Neuronal stem cell (in vitro differentiated cells): ENCODE data around the gene ZNF142.

Experiments
- DNase-seq: peaks from one replicate; pipeline ENCODE4 v3.0.0-alpha.2; 2013; ENCODE audit warnings: low spot score
- H2AFZ ChIP-seq: one replicate; pipeline ENCODE4 v1.6.1; 2013; ENCODE audit warnings: mild to moderate bottlenecking, low read length, inconsistent platforms
- H2AK5ac ChIP-seq: 2 replicates; pipeline ENCODE4 v1.6.1; 2013; ENCODE audit warnings: low read depth, mild to moderate bottlenecking, inconsistent platforms, low read length, moderate library complexity, mixed read lengths
- H2BK120ac ChIP-seq: 2 replicates; pipeline ENCODE4 v1.6.1; 2013; ENCODE audit warnings: low read depth, mild to moderate bottlenecking, inconsistent platforms, low read length, moderate library complexity, mixed read lengths
- H2BK12ac ChIP-seq: one replicate; pipeline ENCODE4 v1.6.1; 2013; ENCODE audit warnings: low read length, inconsistent platforms
- H2BK15ac ChIP-seq: 2 replicates; pipeline ENCODE4 v1.6.1; 2013; ENCODE audit warnings: mild to moderate bottlenecking, low read length, inconsistent platforms, mixed read lengths
- H2BK5ac ChIP-seq: one replicate; pipeline ENCODE4 v1.6.1; 2013; ENCODE audit warnings: inconsistent platforms, mild to moderate bottlenecking, low read length, moderate library complexity
- H3K14ac ChIP-seq: one replicate; pipeline ENCODE4 v1.6.1; 2013; ENCODE audit warnings: low read length, inconsistent platforms
- H3K18ac ChIP-seq: 2 replicates; pipeline ENCODE4 v1.6.1; 2013; ENCODE audit warnings: low read length, inconsistent platforms
- H3K23ac ChIP-seq: 2 replicates; pipeline ENCODE4 v1.6.1; 2013; ENCODE audit warnings: low read depth, mild to moderate bottlenecking, mixed read lengths, low read length, inconsistent platforms; ENCODE audit not compliant: poor library complexity
- H3K27ac ChIP-seq: replicated peaks from 3 replicates; pipeline ENCODE4 v1.5.1; 2013; ENCODE audit warnings: low read length, inconsistent platforms
- H3K27me3 ChIP-seq, 3 experiments: 2 replicates each; pipeline ENCODE4 v1.6.1; 2013; ENCODE audit warnings: low read length in 3 of 3, mild to moderate bottlenecking in 2 of 3, inconsistent platforms in 1 of 3, low read depth in 1 of 3, mixed read lengths in 1 of 3, moderate library complexity in 1 of 3; ENCODE audit not compliant: control insufficient read depth in 3 of 3, insufficient read depth in 3 of 3
- H3K36me3 ChIP-seq, 2 donors: replicated peaks in 1 of 2; 2 replicates each; pipeline ENCODE4 v1.6.1; 2013; ENCODE audit warnings: low read length in 2 of 2; ENCODE audit not compliant: control insufficient read depth in 2 of 2, insufficient read depth in 2 of 2
- H3K4ac ChIP-seq: 2 replicates; pipeline ENCODE4 v1.6.1; 2013; ENCODE audit warnings: inconsistent platforms, mild to moderate bottlenecking, low read length, moderate library complexity
- H3K4me1 ChIP-seq, 2 donors: 1 replicate in 1 of 2; 2 replicates in 1 of 2; pipeline ENCODE4 v1.6.1; 2013; ENCODE audit warnings: low read length in 2 of 2, low read depth in 1 of 2; ENCODE audit not compliant: control insufficient read depth in 2 of 2, insufficient read depth in 1 of 2
- H3K4me2 ChIP-seq: one replicate; pipeline ENCODE4 v1.6.1; 2013; ENCODE audit warnings: mild to moderate bottlenecking, low read length, inconsistent platforms; ENCODE audit not compliant: insufficient read depth, poor library complexity, severe bottlenecking
- H3K4me3 ChIP-seq, 2 donors: 2 replicates each; pipeline ENCODE4 v1.5.1; 2013; ENCODE audit warnings: low read length in 2 of 2, mild to moderate bottlenecking in 2 of 2, inconsistent platforms in 1 of 2, moderate library complexity in 1 of 2
- H3K79me1 ChIP-seq: one replicate; pipeline ENCODE4 v1.6.1; 2013; ENCODE audit warnings: low read depth, mild to moderate bottlenecking, inconsistent platforms, low read length, moderate library complexity
- H3K9ac ChIP-seq: one replicate; pipeline ENCODE4 v1.6.1; 2013; ENCODE audit warnings: mild to moderate bottlenecking, low read depth, low read length, inconsistent platforms; ENCODE audit not compliant: poor library complexity
- H3K9me3 ChIP-seq, 2 donors: replicated peaks in 1 of 2; 2 replicates each; pipeline versions ENCODE3 to v1.6.1; 2013; ENCODE audit warnings: low read length in 2 of 2, mild to moderate bottlenecking in 2 of 2, inconsistent platforms in 1 of 2, low read depth in 1 of 2, mixed read lengths in 1 of 2, moderate library complexity in 1 of 2; ENCODE audit not compliant: control insufficient read depth in 2 of 2, insufficient read depth in 1 of 2
- H4K8ac ChIP-seq: one replicate; pipeline ENCODE4 v1.6.1; 2013; ENCODE audit warnings: low read depth, mild to moderate bottlenecking, inconsistent platforms, low read length, moderate library complexity
- H4K91ac ChIP-seq: one replicate; pipeline ENCODE4 v1.6.1; 2013; ENCODE audit warnings: low read length, low read depth, mild to moderate bottlenecking, inconsistent platforms; ENCODE audit not compliant: poor library complexity
- WGBS, 2 donors: extraction: QIAGEN DNeasy Blood & Tissue Kit; methylation state at CpG; one replicate each; pipeline ENCODE4 v1.1.7; 2013; ENCODE audit warnings: missing lambda C conversion rate in 2 of 2, mixed read lengths in 1 of 2; ENCODE audit not compliant: insufficient read length in 2 of 2, insufficient replicate concordance in 1 of 2; ENCODE audit errors: extremely low coverage in 2 of 2; 5-methylcytosine and 5-hydroxymethylcytosine counted together

Gene ZNF142

DNA sequence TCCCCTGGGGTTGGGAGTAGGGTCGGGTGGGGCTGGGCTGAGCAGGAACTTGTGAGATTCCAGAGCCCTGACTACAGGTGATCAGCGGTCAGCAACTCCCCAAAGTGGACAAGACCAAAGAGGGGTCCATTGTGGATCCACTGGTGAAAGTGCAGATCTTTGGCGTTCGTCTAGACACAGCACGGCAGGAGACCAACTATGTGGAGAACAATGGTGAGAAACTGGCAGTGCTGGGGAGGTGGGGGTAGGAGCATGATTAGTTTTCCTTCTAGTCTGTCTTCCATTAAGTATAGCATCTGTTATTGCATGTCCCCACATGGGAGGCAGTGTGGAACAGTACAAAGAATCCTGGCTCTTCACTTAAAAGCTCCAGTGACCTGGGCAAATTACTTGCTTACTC lies 23.7 kb downstream of the ZNF142 start:
- Histone ChIP-seq H2AFZ (no peak overlapping the region), H3K9me3 (no peaks in the 10 kb centered on the region), H2BK15ac (no peak overlapping the region), H3K36me3 (peaks cover 44 to 77% of the 10 kb centered on the region in 2 donors), H3K4me1 (no peaks in the 10 kb centered on the region), H3K4ac (no peak overlapping the region), H3K18ac (no peak overlapping the region), H3K9ac (no peak overlapping the region), H4K8ac (no peak overlapping the region), H3K27me3 (no peaks in the 10 kb centered on the region), H3K23ac (no peak overlapping the region), H3K14ac (no peak overlapping the region), H2BK120ac (no peak overlapping the region), H3K27ac (no peak overlapping the region), H3K4me3 (no peak overlapping the region), H2AK5ac (no peak overlapping the region), H2BK5ac (no peak overlapping the region), H4K91ac (no peak overlapping the region), H2BK12ac (no peak overlapping the region), H3K4me2 (no peak overlapping the region), H3K79me1 (peaks cover 2% of the 10 kb centered on the region)
- no CpG with 5 or more reads among the region's 5 CpGs for WGBS, 2 donors
- no peak for DNase-seq

DNA sequence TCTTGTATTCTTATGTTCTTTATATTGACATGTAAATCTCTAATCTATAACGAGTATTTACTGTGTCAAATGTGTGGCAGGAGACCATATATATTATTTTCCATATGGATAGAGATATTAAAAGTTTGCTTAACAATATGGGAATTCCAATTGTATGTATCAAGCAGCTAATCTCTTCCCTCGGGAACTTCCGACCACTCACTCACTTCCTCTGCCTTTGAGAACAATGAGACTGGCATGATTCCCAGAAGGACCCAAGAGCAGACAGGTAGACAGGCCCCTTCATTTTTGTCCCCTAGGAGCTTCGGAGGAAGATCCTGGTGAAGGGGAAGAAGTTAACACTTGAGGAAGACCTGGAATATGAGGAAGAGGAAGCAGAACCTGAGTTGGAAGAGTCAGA lies 27.6 kb downstream of the ZNF142 start:
- H3K4me2 ChIP-seq: no peak overlapping the region
- H3K27me3 ChIP-seq: no peaks in the 10 kb centered on the region
- no peaks in the 10 kb centered on the region for H3K4me1 ChIP-seq
- H2BK5ac ChIP-seq: no peak overlapping the region
- H2BK15ac ChIP-seq: no peak overlapping the region
- H3K27ac ChIP-seq: no peak overlapping the region
- no peak overlapping the region for H4K8ac ChIP-seq
- no CpG with 5 or more reads among the region's 4 CpGs for WGBS, 2 donors
- H2AK5ac ChIP-seq: no peak overlapping the region
- H3K23ac ChIP-seq: no peak overlapping the region
- H2BK120ac ChIP-seq: no peak overlapping the region
- H3K18ac ChIP-seq: no peak overlapping the region
- H3K4me3 ChIP-seq: no peak overlapping the region
- no peak for DNase-seq
- H3K14ac ChIP-seq: no peak overlapping the region
- no peaks in the 10 kb centered on the region for H3K9me3 ChIP-seq
- H2AFZ ChIP-seq: no peak overlapping the region
- no peaks in the 10 kb centered on the region for H3K79me1 ChIP-seq
- H4K91ac ChIP-seq: no peak overlapping the region
- peaks cover 21 to 40% of the 10 kb centered on the region in 2 donors for H3K36me3 ChIP-seq
- no peak overlapping the region for H3K4ac ChIP-seq
- no peak overlapping the region for H2BK12ac ChIP-seq
- no peak overlapping the region for H3K9ac ChIP-seq

DNA sequence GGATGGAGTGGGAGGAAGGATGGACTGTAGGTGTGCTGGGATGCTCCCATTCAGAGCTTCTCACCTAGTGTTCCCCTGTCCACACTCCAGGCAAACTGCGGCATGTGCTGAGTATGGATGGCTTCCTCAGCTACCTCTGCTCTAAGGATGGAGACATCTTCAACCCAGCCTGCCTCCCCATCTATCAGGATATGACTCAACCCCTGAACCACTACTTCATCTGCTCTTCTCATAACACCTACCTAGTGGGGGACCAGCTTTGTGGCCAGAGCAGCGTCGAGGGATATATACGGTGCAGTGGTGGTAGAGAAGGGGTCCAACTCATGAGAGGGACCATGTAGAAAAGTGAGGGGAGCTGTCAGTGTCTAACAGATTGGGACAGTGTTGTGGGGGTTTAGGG lies 31.5 kb downstream of the ZNF142 start:
- Histone ChIP-seq H4K91ac (no peak overlapping the region), H3K36me3 (peaks cover 0 to 1% of the 10 kb centered on the region in 2 donors), H4K8ac (no peak overlapping the region), H3K23ac (no peak overlapping the region), H3K4ac (no peak overlapping the region), H3K27me3 (no peaks in the 10 kb centered on the region), H2BK120ac (no peak overlapping the region), H3K14ac (no peak overlapping the region), H3K9ac (no peak overlapping the region), H2AFZ (no peak overlapping the region), H2BK12ac (no peak overlapping the region), H2AK5ac (no peak overlapping the region), H3K4me3 (peak overlapping the region in 1 of 2 donors; percentile 26), H3K4me2 (no peak overlapping the region), H3K9me3 (no peaks in the 10 kb centered on the region), H2BK5ac (no peak overlapping the region), H3K4me1 (no peaks in the 10 kb centered on the region), H3K18ac (no peak overlapping the region), H3K27ac (no peak overlapping the region), H3K79me1 (no peaks in the 10 kb centered on the region), H2BK15ac (no peak overlapping the region)
- DNase-seq: no peak
- no CpG with 5 or more reads among the region's 4 CpGs for WGBS, 2 donors

- no peaks in the 10 kb centered on the region for H3K27me3 ChIP-seq
- H2BK120ac ChIP-seq: no peak overlapping the region
- no peak overlapping the region for H3K4ac ChIP-seq
- no peak overlapping the region for H3K23ac ChIP-seq
- H3K4me1 ChIP-seq: no peaks in the 10 kb centered on the region
- H4K91ac ChIP-seq: no peak overlapping the region
- no CpG with 5 or more reads among the region's 4 CpGs for WGBS, 2 donors
- no peak overlapping the region for H2AK5ac ChIP-seq
- no peak overlapping the region for H3K14ac ChIP-seq
- no peak for DNase-seq
- no peak overlapping the region for H3K18ac ChIP-seq
- H3K36me3 ChIP-seq: no peaks in the 10 kb centered on the region
- H4K8ac ChIP-seq: no peak overlapping the region
- no peak overlapping the region for H3K4me2 ChIP-seq
- no peaks in the 10 kb centered on the region for H3K9me3 ChIP-seq
- H3K79me1 ChIP-seq: no peaks in the 10 kb centered on the region
- H3K27ac ChIP-seq: no peak overlapping the region
- H2BK12ac ChIP-seq: no peak overlapping the region
- no peak overlapping the region for H3K9ac ChIP-seq
- H2AFZ ChIP-seq: no peak overlapping the region
- no peak overlapping the region for H2BK15ac ChIP-seq
- no peak overlapping the region for H3K4me3 ChIP-seq
- no peak overlapping the region for H2BK5ac ChIP-seq
Observed at GRCh38 chr2:218626369-218626768, 33.1 kb downstream of the ZNF142 start.
